CD4-positive, alpha-beta T cell treated with Interleukin-6 at 100 ng/mL for 8 hours (primary cell): ENCODE data around the gene STXBP5L.
"Not testable (repeated sequence)": the region's sequence is repeated elsewhere in the genome, so short reads cannot be mapped to it uniquely, and the experiment has no call there.

Experiments used
- DNase-seq: peaks from one replicate; pipeline ENCODE4 v3.0.0-alpha.2; 2020; ENCODE audit warnings: mixed read lengths, low spot score

The STXBP5L gene

DNA sequence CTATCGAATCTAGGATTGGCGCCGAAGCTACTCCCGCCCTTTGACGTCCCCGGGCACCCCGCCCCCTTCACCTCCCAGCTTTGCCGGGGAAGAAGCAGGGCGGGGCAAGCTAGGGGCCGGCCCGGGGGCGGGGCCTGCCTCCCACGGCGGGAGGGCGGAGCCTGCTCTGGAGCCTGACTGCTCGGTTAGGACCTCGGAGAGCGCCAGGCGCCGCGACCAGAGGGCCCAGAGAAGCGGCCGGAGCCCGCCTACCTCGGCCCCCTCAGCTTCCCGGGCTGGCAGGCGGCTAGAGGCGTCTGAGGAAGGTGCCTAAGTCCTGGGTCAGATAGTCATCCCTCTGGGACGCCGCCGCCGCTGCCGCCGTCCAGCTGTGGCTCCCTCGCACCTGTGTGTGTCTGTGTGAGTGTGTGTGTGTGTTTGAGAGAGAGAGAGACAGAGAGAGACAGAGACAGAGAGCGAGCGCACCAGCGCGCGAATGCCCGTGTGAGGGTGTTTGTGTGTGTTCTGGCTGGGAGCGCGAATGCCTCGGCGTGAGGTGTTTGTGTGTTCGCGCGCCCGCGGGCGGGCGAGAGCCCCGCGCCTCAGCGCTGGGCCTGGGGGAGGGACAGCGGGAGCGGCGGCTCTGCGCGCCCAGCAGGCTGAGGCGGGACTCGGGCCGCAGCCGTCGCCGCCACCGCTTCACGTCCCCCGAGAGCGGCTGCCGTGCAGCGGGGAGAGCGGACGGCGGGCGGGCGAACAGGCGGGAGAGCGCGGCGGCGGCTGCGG, at the start of gene STXBP5L:
Gene STXBP5L (plus strand): TSS at position 176 of the 765 bp plus-strand sequence. CDS start 1,374 bp downstream, outside the sequence.
- DNase-seq: no peak

DNA sequence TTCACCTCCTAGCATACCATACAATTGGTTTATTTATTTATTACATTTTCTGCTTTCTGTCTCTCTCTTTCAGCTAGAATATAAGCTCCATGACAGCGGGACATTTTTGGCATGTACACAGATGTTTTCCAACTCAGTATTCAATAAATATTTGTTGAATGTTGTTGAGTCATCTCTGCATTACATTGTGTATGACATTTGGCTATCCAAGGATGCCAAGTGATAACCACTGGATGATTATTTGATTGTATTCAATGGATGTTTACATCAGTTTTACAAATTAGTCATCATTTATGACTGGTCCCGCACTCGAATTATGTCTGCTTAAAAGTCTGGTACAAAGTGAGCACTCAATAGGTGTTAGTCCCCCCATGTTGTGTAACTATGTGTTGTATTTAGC, 49.5 kb upstream of the STXBP5L start:
- DNase-seq: no peak

GRCh38 chr3:120864541-120864940, 43.5 kb upstream of the STXBP5L start:
- DNase-seq: no peak

DNA sequence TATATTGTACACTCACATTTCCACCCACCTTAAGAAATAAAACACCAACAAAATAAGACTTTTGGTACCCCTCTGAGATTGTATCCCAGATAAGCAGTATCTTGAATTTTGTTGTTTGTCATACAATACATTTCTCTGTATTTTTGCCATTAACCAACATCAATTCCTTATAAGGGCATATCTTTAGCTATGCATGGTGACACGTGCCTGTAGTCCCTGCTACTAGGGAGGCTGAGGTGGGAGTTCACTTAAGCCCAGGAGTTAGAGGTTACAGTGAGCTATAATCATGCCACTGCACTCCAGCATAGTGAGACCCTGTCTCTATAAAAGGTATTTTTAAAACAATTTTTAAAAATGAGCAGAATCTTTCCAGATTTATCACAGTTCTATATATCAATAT, 32.5 kb upstream of the STXBP5L start:
- no peak for DNase-seq

- DNase-seq: no peak
Observed at GRCh38 chr3:120875989-120876388, 32.0 kb upstream of the STXBP5L start.

DNA sequence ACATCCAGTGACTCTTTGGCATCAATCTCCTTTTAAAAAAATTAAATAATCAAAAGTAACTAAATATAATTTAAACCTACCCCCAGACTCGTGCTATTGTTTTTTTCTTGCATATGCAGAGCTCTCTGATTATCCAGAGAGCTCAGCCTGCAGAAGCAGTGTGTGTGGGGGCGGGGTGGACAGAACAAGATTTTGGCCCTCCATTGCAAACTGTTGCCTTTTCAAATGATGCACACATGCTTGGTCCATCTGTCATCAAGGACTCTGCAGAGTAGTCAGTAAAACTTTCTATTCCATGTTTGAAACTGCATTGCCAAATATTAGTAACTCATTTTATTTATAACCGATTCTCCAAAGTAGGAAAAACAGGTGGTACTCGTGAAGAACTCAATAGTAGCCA, 28.6 kb upstream of the STXBP5L start:
- DNase-seq: no peak

GRCh38 chr3:120892921-120893320, 15.1 kb upstream of the STXBP5L start:
- no peak for DNase-seq

DNA sequence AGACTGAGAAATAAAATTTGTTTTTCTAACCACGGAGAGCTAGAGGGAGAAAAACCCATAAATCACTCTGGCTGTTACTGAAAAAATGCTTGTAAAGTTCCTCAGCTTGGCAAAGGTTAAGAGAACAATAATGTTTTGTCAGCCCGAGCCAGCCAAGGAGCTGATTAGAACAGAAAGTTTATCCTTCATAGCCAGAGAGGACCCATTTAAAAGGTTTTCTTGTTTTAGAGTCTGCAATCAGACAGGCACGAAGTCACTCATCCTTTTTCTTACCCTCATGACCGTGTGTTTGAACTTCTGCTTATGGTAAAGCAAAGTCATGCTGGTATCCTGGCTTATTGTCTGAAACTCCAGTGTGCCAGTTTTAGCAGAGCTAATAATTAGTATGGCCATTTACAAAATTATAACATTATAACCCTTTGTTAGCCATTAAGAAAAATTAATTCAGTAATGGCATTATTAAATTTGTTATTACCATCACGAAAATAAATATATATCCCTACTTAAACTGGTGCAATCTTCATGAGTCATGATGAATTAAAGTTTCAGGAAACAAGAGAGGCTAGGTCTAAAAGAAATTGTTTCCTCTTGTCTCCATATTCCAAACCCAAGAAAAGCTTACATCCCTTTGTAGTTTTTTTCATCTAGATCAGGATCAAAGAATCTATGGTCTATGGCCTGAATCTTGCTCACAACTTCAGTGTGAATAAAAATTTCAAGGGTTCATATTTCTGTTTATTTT, 13.5 kb upstream of the STXBP5L start:
- no peak for DNase-seq

- not testable (repeated sequence) for DNase-seq
Observed at GRCh38 chr3:120901716-120902115, 6.3 kb upstream of the STXBP5L start.

DNA sequence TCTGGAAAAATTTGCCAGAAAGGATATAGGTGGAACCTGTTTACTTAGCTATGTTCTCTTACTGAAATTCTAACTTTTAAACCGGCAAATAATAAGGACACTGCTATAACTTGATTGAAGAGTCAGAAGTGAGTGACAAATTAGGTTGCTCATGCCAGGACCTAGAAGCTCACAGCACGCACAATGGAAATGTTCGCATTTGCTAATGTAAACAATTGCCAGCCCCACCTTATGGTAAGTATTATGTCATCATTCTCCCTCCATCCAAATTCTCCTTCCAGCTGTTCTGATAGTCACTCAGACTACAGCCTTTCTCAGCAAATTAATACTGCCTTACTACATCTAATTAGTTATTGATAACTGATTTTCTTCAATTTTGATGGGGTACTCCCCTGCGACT, 4.8 kb upstream of the STXBP5L start:
- no peak for DNase-seq

- DNase-seq: no peak
Observed at GRCh38 chr3:120907659-120908029, 361 bp upstream of the STXBP5L start.

- no peak for DNase-seq
Observed at GRCh38 chr3:120908795-120909601, 993 bp downstream of the STXBP5L start.

DNA sequence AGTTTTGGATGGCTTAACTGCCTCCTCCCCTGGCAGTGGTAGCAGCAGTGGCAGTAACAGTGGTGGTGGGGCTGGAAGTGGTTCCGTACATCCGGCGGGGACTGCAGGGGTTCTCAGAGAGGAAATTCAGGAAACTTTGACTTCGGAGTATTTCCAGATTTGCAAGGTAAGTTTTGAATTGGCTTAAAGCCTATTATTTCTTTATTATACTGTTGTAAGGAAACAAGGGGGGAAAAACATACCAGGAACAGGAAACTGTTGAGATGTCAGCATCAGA, 1.5 kb downstream of the STXBP5L start:
- DNase-seq: peak; percentile 2

DNA sequence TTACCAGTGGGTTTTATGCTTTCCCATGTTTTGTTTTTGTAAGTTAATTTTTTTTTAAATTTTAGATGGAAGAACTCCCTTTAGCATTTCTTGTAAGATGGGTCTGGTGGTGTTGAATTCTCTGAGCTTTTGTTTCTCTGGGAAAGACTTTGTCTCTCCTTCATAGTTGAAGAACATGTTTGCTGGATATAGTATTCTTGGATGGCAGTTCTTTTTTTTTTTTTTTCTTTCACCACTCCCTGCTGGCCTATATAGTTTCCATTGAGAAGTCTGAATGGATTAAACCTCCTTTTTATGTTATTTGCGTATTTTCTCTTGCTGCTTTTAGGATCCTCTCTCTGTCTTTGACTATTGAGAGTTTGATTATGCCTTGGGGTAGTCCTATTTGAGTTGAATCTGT, 18.1 kb downstream of the STXBP5L start:
- DNase-seq: no peak

DNA sequence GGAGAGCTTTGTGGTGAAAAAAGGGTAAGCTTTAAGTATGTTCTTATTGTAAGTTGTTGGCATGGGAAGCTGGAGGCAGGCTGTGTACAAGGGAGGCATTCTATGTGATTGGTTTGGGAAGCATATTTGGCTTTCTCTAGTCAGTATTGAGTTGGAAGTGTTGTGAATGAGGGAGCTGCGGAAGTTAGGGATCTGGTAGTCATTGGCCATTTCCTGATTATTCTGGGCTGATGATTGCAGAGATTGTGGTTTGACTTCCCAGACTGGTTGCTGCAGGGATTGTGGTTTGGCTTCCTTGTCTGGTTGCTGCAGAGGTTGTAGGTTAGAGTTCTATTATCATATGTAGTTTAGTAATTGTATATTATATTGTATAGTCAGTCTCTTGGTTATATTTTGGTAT, 21.0 kb downstream of the STXBP5L start:
- DNase-seq: no peak

DNA sequence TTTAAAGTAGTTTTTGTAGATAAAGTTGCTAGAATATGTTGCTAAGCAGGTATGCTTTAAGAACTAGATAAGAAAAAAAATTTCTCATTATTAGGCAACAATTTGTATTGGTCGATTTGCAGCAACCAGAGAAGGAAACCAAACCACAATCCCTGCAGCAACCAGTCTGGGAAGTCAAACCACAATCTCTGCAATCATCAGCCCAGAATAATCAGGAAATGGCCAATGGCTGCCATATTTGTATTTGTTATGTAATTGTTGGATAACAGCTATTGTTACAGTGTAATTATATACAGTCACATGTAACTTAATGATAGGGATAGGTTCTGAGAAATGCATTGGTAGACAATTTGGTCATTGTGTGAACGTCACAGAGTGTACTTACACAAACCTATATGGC, 23.6 kb downstream of the STXBP5L start:
- no peak for DNase-seq

DNA sequence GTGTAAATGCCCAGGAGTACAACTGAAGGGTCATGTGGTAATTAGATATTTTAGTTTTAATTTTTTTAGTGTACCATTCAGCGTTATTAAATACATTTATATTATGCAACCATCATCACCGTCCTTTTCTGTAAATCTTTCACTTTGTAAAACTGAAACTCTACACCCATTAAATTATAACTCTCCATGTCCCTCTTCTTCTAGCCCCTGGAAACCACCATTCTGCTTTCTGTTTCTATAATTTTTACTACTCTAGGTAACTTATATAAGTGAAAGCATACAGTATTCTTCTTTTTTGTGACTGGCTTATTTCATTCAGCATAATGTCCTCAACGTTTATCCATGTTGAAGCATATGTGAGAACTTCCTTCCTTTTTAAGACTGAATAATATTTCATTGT, 48.1 kb downstream of the STXBP5L start:
- DNase-seq: no peak

DNA sequence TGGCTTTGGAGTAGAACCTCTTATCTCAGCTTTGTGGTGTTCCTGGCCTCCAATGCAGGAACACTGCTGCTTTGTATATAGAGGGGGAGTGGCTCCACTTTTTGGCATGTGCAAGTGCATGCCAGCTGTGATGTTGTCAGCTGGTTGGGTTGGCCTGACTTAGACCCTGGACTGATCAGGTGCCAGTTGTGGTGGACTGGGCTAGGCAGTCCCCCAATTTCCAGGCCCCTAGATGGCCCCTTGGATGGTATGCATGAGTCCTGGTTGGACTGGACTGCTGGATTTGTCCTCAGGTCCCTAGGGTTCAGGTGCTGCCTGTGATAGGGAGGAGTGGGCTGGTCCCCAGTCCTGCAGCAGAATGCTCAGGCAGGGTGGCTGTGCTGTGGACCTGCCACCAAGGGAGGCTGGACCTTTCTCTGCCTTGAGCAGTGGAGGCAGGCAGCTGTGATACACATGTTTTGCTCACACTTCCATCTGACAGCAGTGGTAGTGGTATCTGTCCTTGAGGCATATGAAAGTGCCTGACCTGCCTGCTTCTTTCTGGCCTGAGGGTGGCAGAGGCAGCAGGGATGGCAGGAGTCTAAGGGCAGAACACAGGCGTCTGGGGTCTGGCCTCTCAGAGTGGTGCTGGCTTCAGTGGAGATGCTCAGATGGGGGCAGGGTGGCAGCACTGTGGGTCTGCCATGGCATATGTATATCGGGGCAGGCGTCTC, 74.8 kb downstream of the STXBP5L start:
- no peak for DNase-seq

GRCh38 chr3:120983321-120983665, 75.3 kb downstream of the STXBP5L start:
- no peak for DNase-seq

DNA sequence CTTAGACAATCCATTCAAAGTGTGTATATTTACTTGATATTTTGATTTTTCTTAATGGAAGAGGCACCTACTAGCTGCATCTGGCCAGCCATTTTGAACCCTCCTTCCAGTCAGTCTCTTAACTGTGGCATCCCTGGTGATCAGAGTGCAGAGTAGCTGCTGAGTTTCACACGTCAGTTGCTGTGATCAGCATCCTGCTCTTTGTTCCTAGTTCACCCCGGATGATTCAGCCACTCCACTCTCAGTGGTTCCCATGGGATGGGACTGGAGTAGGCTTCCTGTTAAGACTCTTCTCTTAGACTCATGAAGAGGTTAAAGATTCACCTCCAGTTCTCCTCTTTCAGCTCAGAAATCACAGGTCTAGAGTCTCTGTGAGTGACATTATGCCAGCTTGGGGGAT, 75.8 kb downstream of the STXBP5L start:
- DNase-seq: no peak

DNA sequence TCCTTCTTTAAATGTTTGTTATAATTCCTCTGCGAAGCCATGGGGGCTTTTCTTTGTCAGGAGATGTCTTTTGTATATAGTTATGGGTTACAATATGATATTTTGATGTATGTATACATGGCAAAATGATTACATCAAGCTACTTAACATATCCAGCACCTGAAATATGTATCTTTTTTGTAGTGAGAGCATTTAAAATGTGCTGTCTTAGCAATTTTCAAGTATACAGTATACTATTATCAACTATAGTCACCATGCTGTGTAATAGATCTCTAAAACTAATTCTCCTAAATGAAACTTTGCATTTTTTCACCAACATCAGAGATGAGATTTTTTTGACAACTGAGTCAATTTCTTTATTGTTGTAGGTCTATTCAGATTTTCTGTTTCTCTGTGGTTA, 77.2 kb downstream of the STXBP5L start:
- DNase-seq: no peak

DNA sequence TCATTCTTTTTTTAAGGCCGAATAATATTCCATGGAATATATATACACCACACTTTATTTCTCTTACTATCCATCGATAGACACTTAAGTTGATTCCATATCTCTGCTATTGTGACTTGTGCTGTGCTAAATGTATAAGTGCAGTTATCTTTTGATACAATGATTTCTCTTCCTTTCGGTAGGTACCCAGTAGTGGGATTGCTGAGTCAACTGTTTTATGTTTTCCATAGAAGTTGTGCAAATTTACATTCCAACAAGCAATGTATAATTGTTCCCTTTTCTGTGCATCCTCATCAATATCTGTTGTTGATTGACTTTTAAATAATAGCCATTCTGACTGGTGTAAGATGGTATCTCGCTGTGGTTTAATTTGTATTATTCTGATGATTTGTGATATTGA, 81.0 kb downstream of the STXBP5L start:
- no peak for DNase-seq

DNA sequence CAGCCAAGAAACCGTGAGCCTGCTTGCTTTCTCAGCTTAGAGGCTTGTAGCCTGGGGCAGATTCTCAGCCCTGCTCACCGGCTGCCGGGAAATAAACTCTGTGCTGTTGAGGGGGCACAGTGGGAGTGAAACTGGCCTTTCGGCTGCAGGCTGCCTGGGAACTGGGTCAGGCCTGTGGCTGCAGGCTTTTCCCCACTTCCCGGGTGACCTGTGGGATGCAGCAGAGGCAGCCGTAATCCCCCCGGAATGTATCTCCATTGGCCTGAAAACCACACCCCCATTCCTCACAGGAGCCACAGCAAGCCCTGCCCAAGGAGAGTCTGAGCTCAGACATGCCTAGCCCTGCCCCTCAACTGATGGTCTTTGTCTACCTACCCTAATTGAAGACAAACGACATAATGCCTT, 110.9 kb downstream of the STXBP5L start:
- DNase-seq: no peak
